Endodermal cell (in vitro differentiated cells): Measurements from ENCODE around the gene TIMM10. TPM values are rescaled to one million over a fixed set of nuclear protein-coding genes. Genes with fewer than 3 reads are reported as not detected.
A peak's percentile ranks its signal among the peaks of the same experiment; 100 is the strongest.

ENCODE experiments used
- DNase-seq: peaks from one replicate; pipeline ENCODE4 v3.0.0-alpha.2; 2017
- H3K27ac ChIP-seq: 2 replicates; pipeline ENCODE4 v1.5.1; 2013; ENCODE audit warnings: mild to moderate bottlenecking, low read depth, low read length, moderate library complexity
- H3K27me3 ChIP-seq: 2 replicates; pipeline ENCODE4 v1.6.1; 2013; ENCODE audit warnings: mild to moderate bottlenecking, low read length, moderate library complexity; ENCODE audit not compliant: insufficient read depth, control insufficient read depth, poor library complexity, severe bottlenecking
- H3K36me3 ChIP-seq: 2 replicates; pipeline ENCODE4 v1.7.0; 2013; ENCODE audit warnings: mild to moderate bottlenecking, low read length, moderate library complexity; ENCODE audit not compliant: control insufficient read depth, insufficient read depth
- H3K4me1 ChIP-seq: one replicate; pipeline ENCODE4 v1.7.0; 2013; ENCODE audit warnings: low read length; ENCODE audit not compliant: control insufficient read depth, insufficient read depth
- H3K4me3 ChIP-seq: 2 replicates; pipeline ENCODE4 v1.5.1; 2013; ENCODE audit warnings: mild to moderate bottlenecking, low read length, moderate library complexity
- H3K9ac ChIP-seq: 2 replicates; pipeline ENCODE4 v1.6.1; 2013; ENCODE audit warnings: mild to moderate bottlenecking, low read length, moderate library complexity; ENCODE audit not compliant: poor library complexity, severe bottlenecking; ENCODE audit errors: extremely low read depth
- H3K9me3 ChIP-seq: 2 replicates; pipeline ENCODE4 v1.6.1; 2013; ENCODE audit warnings: mild to moderate bottlenecking, low read length, moderate library complexity; ENCODE audit not compliant: control insufficient read depth
- H3K27ac Mint-ChIP-seq: 2 replicates; pipeline ENCODE4 v1.8.0; 2020; ENCODE audit warnings: mixed read lengths
- H3K27me3 Mint-ChIP-seq: 2 replicates; pipeline ENCODE4 v1.8.0; 2021; ENCODE audit warnings: mild to moderate bottlenecking, mixed read lengths; ENCODE audit not compliant: insufficient read depth
- H3K36me3 Mint-ChIP-seq: 2 replicates; pipeline ENCODE4 v1.8.0; 2020; ENCODE audit warnings: low read depth, mixed read lengths
- H3K4me1 Mint-ChIP-seq: 2 replicates; pipeline ENCODE4 v1.8.0; 2020; ENCODE audit warnings: mixed read lengths
- H3K4me3 Mint-ChIP-seq: 2 replicates; pipeline ENCODE4 v1.8.0; 2020; ENCODE audit warnings: mild to moderate bottlenecking, moderate library complexity, mixed read lengths
- H3K9me3 Mint-ChIP-seq: 2 replicates; pipeline ENCODE4 v1.8.0; 2020; ENCODE audit warnings: mild to moderate bottlenecking, mixed read lengths
- CTCF ChIP-seq: fragments of 200-600 bp; sonication (generic); conservative IDR thresholded peaks from 2 replicates; pipeline ENCODE4 v1.5.0; 2021; ENCODE audit warnings: antibody characterized with exemption, mild to moderate bottlenecking
- WGBS, 2 experiments: methylation state at CpG; one replicate each; pipeline versions ENCODE4 v1.1.5 to v1.1.7; 2013; ENCODE audit warnings: missing lambda C conversion rate in 2 of 2, mixed read lengths in 1 of 2; ENCODE audit not compliant: insufficient coverage in 1 of 2, insufficient read length in 1 of 2; 5-methylcytosine and 5-hydroxymethylcytosine counted together
- total RNA-seq, 2 donors: library from RNA; stranded (reverse); fragmentation: NEBNext Ultra II Directional in 1 of 2; extraction: Animal tissue kit (Norgen Biotek cat#: 25700) in 1 of 2; gene quantifications; 2 replicates in 1 of 2; 3 replicates in 1 of 2; pipeline ENCODE4 v1.2.1, GENCODE V29; 2021

TIMM10 gene
- total RNA-seq, 2 donors from 2014 or later, result 77.4 to 79.8 TPM

- Histone ChIP-seq H3K4me1 (no peaks in the 10 kb centered on the region), H3K27ac (no peak overlapping the region), H3K9ac (no peak overlapping the region), H3K9me3 (no peaks in the 10 kb centered on the region), H3K36me3 (no peaks in the 10 kb centered on the region), H3K4me3 (no peak overlapping the region), H3K27me3 (peaks cover 6% of the 10 kb centered on the region)
- H3K4me3 Mint-ChIP-seq, result peak overlapping the region; percentile 74
- H3K36me3 Mint-ChIP-seq, result no peaks in the 10 kb centered on the region
- peaks cover 17% of the 10 kb centered on the region for H3K27me3 Mint-ChIP-seq
- WGBS, 2 experiments, result 95 to 100% methylated on average over 4 of the region's 4 CpGs
- H3K4me1 Mint-ChIP-seq, result peaks cover 6% of the 10 kb centered on the region
- no peak overlapping the region for H3K27ac Mint-ChIP-seq
- TF ChIP-seq CTCF, result no peak
- DNase-seq, result no peak
- no peaks in the 10 kb centered on the region for H3K9me3 Mint-ChIP-seq
These were observed 35.7 kb upstream of the TIMM10 start for GRCh38 chr11:57566005-57566904.

GRCh38 chr11:57562596-57562995, 32.0 kb upstream of the TIMM10 start:
- H3K4me3 Mint-ChIP-seq, result no peak overlapping the region
- H3K9ac ChIP-seq, result no peak overlapping the region

GRCh38 chr11:57560146-57560545, 29.6 kb upstream of the TIMM10 start:
- Mint-ChIP-seq H3K4me3 (no peak overlapping the region), H3K4me1 (peaks cover 2% of the 10 kb centered on the region)

More at GRCh38 chr11:57562596-57562995, 32.0 kb upstream of the TIMM10 start:
- H3K27me3 Mint-ChIP-seq, result peaks cover 12% of the 10 kb centered on the region
- no peak overlapping the region for H3K27ac Mint-ChIP-seq
- Histone ChIP-seq H3K36me3 (no peaks in the 10 kb centered on the region), H3K27ac (no peak overlapping the region), H3K9me3 (no peaks in the 10 kb centered on the region), H3K4me3 (no peak overlapping the region), H3K27me3 (peaks cover 6% of the 10 kb centered on the region), H3K4me1 (no peaks in the 10 kb centered on the region)
- no peaks in the 10 kb centered on the region for H3K36me3 Mint-ChIP-seq
- peaks cover 2% of the 10 kb centered on the region for H3K4me1 Mint-ChIP-seq
- DNase-seq, result peak; percentile 63
- H3K9me3 Mint-ChIP-seq, result no peaks in the 10 kb centered on the region
- peak; percentile 80 for TF ChIP-seq CTCF
- 40 to 54% methylated on average over 1 to 4 of the region's 4 CpGs for WGBS, 2 experiments

More at GRCh38 chr11:57560146-57560545, 29.6 kb upstream of the TIMM10 start:
- Mint-ChIP-seq H3K27me3 (no peaks in the 10 kb centered on the region), H3K27ac (no peak overlapping the region), H3K36me3 (no peaks in the 10 kb centered on the region), H3K9me3 (no peaks in the 10 kb centered on the region)
- WGBS, 2 experiments, result 95 to 100% methylated on average over 2 to 4 of the region's 4 CpGs
- TF ChIP-seq CTCF, result no peak
- H3K27ac ChIP-seq, result no peak overlapping the region
- no peaks in the 10 kb centered on the region for H3K4me1 ChIP-seq
- DNase-seq, result no peak
- H3K36me3 ChIP-seq, result no peaks in the 10 kb centered on the region
- no peak overlapping the region for H3K9ac ChIP-seq
- no peaks in the 10 kb centered on the region for H3K9me3 ChIP-seq
- no peaks in the 10 kb centered on the region for H3K27me3 ChIP-seq
- H3K4me3 ChIP-seq, result no peak overlapping the region
